Ishikawa (cell line): ENCODE measurements around the gene OPCML.

Experiments
- EGR1 ChIP-seq: IDR thresholded peaks from 2 replicates; pipeline ENCODE4 v1.6.1; 2012
- EP300 ChIP-seq: IDR thresholded peaks from 2 replicates; pipeline ENCODE4 v1.6.1; 2012; ENCODE audit warnings: borderline replicate concordance
- ZBTB7A ChIP-seq: IDR thresholded peaks from 2 replicates; pipeline ENCODE4 v1.6.1; 2012; ENCODE audit warnings: low read depth
- TF ChIP-seq, protein P1 (sequence below): IDR thresholded peaks from 2 replicates; pipeline ENCODE4 v1.6.1; 2012; ENCODE audit warnings: low read depth, mild to moderate bottlenecking

DNA sequence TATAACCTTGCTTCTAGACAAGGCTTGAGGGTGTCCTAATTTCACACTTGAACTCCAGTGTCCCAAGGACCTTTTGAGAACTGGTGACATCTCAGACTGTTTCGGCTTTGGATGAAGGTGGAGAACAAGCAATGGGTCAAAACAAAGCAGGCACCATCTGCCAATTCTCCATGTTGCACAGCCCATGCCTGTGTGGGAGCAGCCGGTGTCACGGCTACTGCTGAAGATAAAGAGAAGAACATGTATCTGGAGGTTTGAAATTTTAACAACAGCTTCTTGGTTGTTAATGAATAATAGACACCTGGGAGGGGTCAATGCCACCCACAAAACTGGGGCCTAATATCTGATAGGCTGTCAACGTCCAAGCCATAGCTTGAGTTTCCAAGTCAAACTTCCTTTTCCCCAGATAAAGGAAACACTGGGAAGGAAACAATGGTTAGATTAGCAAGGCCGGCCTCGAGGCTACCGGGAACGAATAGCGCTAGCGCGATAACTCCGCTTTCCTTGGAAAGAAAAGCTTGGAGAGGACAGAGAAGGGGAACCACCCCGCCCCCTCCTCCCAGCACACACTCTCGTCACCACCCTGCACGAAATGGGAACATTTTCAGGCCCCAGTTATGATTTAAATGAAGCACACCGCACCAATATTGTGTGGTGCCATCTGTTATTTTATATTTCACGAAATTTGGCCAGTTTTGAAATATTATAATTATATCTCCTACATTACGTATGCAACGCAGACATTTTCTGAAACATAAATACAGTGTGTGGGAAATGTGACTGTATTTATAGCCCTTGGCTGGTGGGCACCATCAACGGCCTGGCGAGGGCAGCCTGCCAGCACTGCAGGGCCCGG, 21.8 kb upstream of the OPCML start:
- no peak for TF ChIP-seq ZBTB7A
- no peak for TF ChIP-seq EP300
- no peak for TF ChIP-seq EGR1
- TF ChIP-seq, protein P1, sequence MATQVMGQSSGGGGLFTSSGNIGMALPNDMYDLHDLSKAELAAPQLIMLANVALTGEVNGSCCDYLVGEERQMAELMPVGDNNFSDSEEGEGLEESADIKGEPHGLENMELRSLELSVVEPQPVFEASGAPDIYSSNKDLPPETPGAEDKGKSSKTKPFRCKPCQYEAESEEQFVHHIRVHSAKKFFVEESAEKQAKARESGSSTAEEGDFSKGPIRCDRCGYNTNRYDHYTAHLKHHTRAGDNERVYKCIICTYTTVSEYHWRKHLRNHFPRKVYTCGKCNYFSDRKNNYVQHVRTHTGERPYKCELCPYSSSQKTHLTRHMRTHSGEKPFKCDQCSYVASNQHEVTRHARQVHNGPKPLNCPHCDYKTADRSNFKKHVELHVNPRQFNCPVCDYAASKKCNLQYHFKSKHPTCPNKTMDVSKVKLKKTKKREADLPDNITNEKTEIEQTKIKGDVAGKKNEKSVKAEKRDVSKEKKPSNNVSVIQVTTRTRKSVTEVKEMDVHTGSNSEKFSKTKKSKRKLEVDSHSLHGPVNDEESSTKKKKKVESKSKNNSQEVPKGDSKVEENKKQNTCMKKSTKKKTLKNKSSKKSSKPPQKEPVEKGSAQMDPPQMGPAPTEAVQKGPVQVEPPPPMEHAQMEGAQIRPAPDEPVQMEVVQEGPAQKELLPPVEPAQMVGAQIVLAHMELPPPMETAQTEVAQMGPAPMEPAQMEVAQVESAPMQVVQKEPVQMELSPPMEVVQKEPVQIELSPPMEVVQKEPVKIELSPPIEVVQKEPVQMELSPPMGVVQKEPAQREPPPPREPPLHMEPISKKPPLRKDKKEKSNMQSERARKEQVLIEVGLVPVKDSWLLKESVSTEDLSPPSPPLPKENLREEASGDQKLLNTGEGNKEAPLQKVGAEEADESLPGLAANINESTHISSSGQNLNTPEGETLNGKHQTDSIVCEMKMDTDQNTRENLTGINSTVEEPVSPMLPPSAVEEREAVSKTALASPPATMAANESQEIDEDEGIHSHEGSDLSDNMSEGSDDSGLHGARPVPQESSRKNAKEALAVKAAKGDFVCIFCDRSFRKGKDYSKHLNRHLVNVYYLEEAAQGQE = no peak
